CD4-positive, alpha-beta T cell treated with Interleukin-2 at 100 ng/mL for 4 hours (primary cell): Measurements from ENCODE around the gene ARMC8.

Experiments used
- DNase-seq: peaks from one replicate; pipeline ENCODE4 v3.0.0-alpha.2; 2020; ENCODE audit warnings: low spot score

The ARMC8 gene

GRCh38 chr3:138200424-138200823 lies 13.3 kb downstream of the ARMC8 start:
- no peak for DNase-seq

- no peak for DNase-seq
Measured at GRCh38 chr3:138202945-138203701, 16.0 kb downstream of the ARMC8 start.

GRCh38 chr3:138203938-138204337 lies 16.8 kb downstream of the ARMC8 start:
- no peak for DNase-seq

- no peak for DNase-seq
Measured at GRCh38 chr3:138205527-138205926, 18.4 kb downstream of the ARMC8 start.

GRCh38 chr3:138206196-138206595 lies 19.1 kb downstream of the ARMC8 start:
- DNase-seq = no peak

GRCh38 chr3:138210528-138210927 lies 23.4 kb downstream of the ARMC8 start:
- no peak for DNase-seq

GRCh38 chr3:138213398-138214085 lies 26.4 kb downstream of the ARMC8 start:
- DNase-seq = no peak

- no peak for DNase-seq
Measured at GRCh38 chr3:138219255-138219654, 32.2 kb downstream of the ARMC8 start.

- DNase-seq = no peak
Measured at GRCh38 chr3:138220242-138220641, 33.1 kb downstream of the ARMC8 start.

- no peak for DNase-seq
Measured at GRCh38 chr3:138220788-138221187, 33.7 kb downstream of the ARMC8 start.

GRCh38 chr3:138222131-138222941 lies 35.2 kb downstream of the ARMC8 start:
- DNase-seq = no peak

- DNase-seq = no peak
Measured at GRCh38 chr3:138222942-138223287, 35.8 kb downstream of the ARMC8 start.

- DNase-seq = no peak
Measured at GRCh38 chr3:138227650-138228049, 40.5 kb downstream of the ARMC8 start.

GRCh38 chr3:138230525-138230924 lies 43.4 kb downstream of the ARMC8 start:
- DNase-seq = no peak

- no peak for DNase-seq
Measured at GRCh38 chr3:138232705-138233364, 45.7 kb downstream of the ARMC8 start.

GRCh38 chr3:138234401-138235179 lies 47.5 kb downstream of the ARMC8 start:
- no peak for DNase-seq

GRCh38 chr3:138238711-138239110 lies 51.6 kb downstream of the ARMC8 start:
- DNase-seq = no peak

GRCh38 chr3:138241061-138241460 lies 54.0 kb downstream of the ARMC8 start:
- DNase-seq = no peak

GRCh38 chr3:138241676-138242075 lies 54.6 kb downstream of the ARMC8 start:
- no peak for DNase-seq

- no peak for DNase-seq
Measured at GRCh38 chr3:138242466-138242865, 55.4 kb downstream of the ARMC8 start.

GRCh38 chr3:138245026-138245425 lies 57.9 kb downstream of the ARMC8 start:
- no peak for DNase-seq

- no peak for DNase-seq
Measured at GRCh38 chr3:138249636-138250035, 62.5 kb downstream of the ARMC8 start.
